Stimulated activated CD4-positive, alpha-beta T cell treated with anti-CD3 and anti-CD28 coated beads, TNF-alpha, amount 100 ng/mL, for 48 hours (primary cell): ENCODE measurements around the gene GRAMD4.

Source experiments
- DNase-seq, 3 donors: peaks; one replicate each; pipeline ENCODE4 v3.0.0-alpha.2; 2020; ENCODE audit warnings: low read depth in 3 of 3

Gene GRAMD4

GRCh38 chr22:46583571-46583970 is 36.6 kb upstream of the GRAMD4 start:
- no peak for DNase-seq

- no peak for DNase-seq
Observed at GRCh38 chr22:46584081-46584921, 35.9 kb upstream of the GRAMD4 start.

- DNase-seq = no peak
Observed at GRCh38 chr22:46585340-46586122, 34.7 kb upstream of the GRAMD4 start.

- no peak for DNase-seq
Observed at GRCh38 chr22:46586123-46586519, 34.1 kb upstream of the GRAMD4 start.

GRCh38 chr22:46586531-46587011 is 33.6 kb upstream of the GRAMD4 start:
- DNase-seq = no peak

GRCh38 chr22:46587061-46587460 is 33.1 kb upstream of the GRAMD4 start:
- no peak for DNase-seq

GRCh38 chr22:46587492-46588278 is 32.5 kb upstream of the GRAMD4 start:
- no peak for DNase-seq

GRCh38 chr22:46588279-46589140 is 31.7 kb upstream of the GRAMD4 start:
- DNase-seq = no peak

- DNase-seq = no peak
Observed at GRCh38 chr22:46589141-46589748, 30.9 kb upstream of the GRAMD4 start.

GRCh38 chr22:46589871-46590271 is 30.3 kb upstream of the GRAMD4 start:
- DNase-seq = no peak

GRCh38 chr22:46590334-46590733 is 29.9 kb upstream of the GRAMD4 start:
- no peak for DNase-seq

GRCh38 chr22:46591930-46592329 is 28.3 kb upstream of the GRAMD4 start:
- no peak for DNase-seq

GRCh38 chr22:46592390-46592872 is 27.8 kb upstream of the GRAMD4 start:
- peak in 1 of 3 donors; percentile 41 for DNase-seq

- no peak for DNase-seq
Observed at GRCh38 chr22:46593211-46593681, 26.9 kb upstream of the GRAMD4 start.

- no peak for DNase-seq
Observed at GRCh38 chr22:46593996-46594946, 25.9 kb upstream of the GRAMD4 start.

- no peak for DNase-seq
Observed at GRCh38 chr22:46594947-46595298, 25.3 kb upstream of the GRAMD4 start.

- no peak for DNase-seq
Observed at GRCh38 chr22:46595545-46595944, 24.6 kb upstream of the GRAMD4 start.

GRCh38 chr22:46596032-46596441 is 24.1 kb upstream of the GRAMD4 start:
- DNase-seq = no peak

GRCh38 chr22:46596819-46597218 is 23.4 kb upstream of the GRAMD4 start:
- DNase-seq = no peak
